Neuron (in vitro differentiated cells): ENCODE data around the gene CENPX.

Source experiments
- H2AFZ ChIP-seq: one replicate; pipeline ENCODE4 v1.6.1; 2013; ENCODE audit warnings: low read depth, mild to moderate bottlenecking, inconsistent platforms, low read length, moderate library complexity
- H3K27me3 ChIP-seq: one replicate; pipeline ENCODE4 v1.6.1; 2013; ENCODE audit warnings: low read length; ENCODE audit not compliant: insufficient read depth
- H3K36me3 ChIP-seq: one replicate; pipeline ENCODE4 v1.6.1; 2013; ENCODE audit warnings: low read length; ENCODE audit not compliant: insufficient read depth
- H3K4me1 ChIP-seq: one replicate; pipeline ENCODE4 v1.6.1; 2013; ENCODE audit warnings: low read length; ENCODE audit not compliant: insufficient read depth
- H3K4me3 ChIP-seq: 2 replicates; pipeline ENCODE4 v1.5.1; 2013; ENCODE audit warnings: mild to moderate bottlenecking, low read length, moderate library complexity
- H3K9me3 ChIP-seq: one replicate; pipeline ENCODE4 v1.6.1; 2013; ENCODE audit warnings: low read length

Gene CENPX

DNA sequence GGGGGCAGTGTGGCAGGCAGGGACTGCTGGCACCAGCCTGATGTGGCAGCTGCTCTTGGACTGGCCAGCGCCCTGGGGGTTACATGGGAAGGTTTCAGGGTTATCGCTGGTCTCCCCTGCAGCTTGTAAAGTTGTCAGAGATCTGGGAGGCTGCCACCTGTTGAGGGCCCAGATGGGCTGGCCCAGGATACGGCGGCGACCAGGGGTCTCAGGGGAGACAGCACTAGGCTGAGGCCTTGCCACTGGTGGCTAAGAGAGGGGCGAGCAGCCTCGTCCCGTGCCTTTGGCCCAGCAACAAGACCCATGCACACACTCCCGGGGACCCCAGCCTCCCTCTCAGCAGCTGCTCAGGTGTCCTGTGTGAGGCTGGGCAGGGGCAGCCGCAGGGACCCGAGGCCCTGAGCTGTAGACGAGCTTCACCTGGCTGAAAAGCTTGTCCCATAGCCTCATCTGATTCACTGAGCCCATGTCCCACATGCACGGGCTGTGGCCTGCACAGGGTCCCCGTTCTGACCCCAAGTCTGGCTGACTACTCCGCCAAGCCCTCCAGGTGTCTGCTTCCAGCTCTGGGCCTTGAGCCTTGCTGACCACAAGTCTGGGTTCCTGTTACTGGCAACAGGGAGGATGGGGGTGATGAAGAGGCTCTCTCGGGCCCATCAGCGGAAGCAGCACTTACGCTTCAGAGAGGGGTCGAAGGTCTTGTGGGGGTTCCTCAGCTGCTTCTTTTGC, 36.8 kb upstream of the CENPX start:
- H3K36me3 ChIP-seq = peaks cover 81% of the 10 kb centered on the region
- H3K4me1 ChIP-seq = no peaks in the 10 kb centered on the region
- no peaks in the 10 kb centered on the region for H3K27me3 ChIP-seq
- H2AFZ ChIP-seq = no peak overlapping the region
- no peaks in the 10 kb centered on the region for H3K9me3 ChIP-seq
- no peak overlapping the region for H3K4me3 ChIP-seq

DNA sequence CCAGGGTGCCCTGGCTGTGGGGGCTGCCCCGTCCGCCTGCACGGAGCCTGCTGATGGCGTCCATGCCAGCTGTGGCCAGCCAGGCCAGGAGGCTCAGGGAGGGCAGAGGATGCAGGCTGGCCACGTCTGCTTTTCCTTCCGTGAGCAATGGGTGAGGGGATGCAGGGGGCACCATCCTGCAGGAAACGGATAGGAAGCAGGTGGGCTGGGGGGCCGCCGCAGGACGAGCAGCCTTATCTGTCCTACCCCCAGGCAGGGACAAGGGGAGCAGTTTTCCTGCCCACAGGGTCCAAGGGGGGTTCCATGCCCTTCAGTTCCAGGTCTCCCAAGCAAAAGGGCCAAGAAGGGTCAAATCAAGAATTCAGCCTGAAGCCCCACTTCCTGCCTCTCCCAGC, 36.2 kb upstream of the CENPX start:
- no peaks in the 10 kb centered on the region for H3K4me1 ChIP-seq
- H3K9me3 ChIP-seq = no peaks in the 10 kb centered on the region
- H3K27me3 ChIP-seq = no peaks in the 10 kb centered on the region
- H2AFZ ChIP-seq = no peak overlapping the region
- peaks cover 83% of the 10 kb centered on the region for H3K36me3 ChIP-seq
- no peak overlapping the region for H3K4me3 ChIP-seq

DNA sequence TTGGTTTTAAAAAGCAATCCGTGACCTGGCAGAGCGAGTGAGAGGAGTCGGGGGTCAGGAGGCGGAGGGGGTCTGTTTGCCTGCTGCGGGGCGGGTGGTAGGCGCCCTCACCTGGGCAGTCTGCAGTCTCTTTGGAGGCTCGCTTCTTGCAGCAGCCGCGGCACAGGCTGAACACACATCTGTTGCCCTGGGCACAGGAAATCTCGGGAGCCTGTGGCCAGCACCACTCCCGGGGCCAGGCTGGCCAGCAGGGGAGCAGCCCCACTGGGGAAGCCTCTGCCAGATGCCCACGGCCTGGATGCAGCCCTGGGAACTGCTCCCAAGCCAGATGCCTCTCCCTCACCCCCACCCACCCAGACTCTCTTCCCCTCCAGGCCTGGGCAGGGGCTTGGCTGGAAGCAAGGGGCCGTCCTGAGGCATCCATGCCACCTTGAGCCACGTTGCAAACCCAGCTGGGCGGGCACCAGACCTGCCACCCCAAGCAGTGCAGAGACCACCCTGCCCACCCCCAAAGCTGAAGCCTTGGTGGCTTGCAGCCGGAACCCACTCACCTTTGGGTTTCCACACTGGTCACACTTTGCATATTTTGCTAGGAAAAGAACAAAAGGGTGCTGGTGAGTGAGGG, 35.7 kb upstream of the CENPX start:
- peaks cover 87% of the 10 kb centered on the region for H3K36me3 ChIP-seq
- H3K4me3 ChIP-seq = no peak overlapping the region
- no peaks in the 10 kb centered on the region for H3K4me1 ChIP-seq
- no peaks in the 10 kb centered on the region for H3K9me3 ChIP-seq
- no peaks in the 10 kb centered on the region for H3K27me3 ChIP-seq
- no peak overlapping the region for H2AFZ ChIP-seq

DNA sequence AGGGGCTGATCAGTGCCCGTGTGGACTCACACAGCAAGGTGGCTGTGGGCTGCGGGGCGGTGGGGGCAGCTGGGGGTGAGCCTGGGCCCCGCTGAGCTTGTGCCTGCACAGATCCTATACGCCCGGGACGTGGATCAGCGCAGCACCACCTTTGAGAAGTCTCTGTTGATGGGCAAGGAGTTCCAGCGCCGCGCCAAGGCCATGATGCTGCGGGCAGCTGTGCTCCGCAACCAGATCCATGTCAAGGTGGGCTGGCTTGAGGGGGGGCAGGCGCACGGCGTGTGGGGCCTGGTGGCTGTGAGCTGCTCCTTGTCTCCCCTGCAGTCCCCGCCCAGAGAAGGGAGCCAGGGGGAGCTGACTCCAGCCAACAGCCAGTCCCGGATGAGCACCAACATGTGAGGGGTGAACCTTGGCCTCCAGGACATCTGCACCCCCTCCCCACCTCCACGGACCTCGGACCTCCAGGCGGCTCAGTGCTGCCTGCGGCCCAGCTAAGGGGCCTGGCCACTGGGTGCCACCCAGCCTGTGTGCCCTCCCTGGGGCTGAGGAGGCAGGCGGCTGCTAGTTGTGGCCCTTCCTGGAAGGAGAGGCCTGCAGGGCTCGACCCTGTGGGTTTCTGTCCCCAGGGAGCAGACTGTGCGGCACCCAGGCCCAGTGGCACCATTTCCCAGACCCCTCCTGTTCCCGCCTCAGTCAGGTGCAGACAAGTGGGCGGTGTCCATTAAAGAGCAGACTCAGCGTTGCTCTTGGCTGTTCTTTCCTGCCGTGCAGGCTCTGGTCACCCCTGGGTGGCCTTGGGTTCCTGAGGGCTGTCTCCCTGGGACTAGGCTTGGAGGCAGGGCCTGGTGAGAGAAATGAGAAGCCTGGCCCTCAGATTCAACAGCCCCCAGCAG, 34.3 kb upstream of the CENPX start:
- Histone ChIP-seq H3K9me3 (no peaks in the 10 kb centered on the region), H2AFZ (no peak overlapping the region), H3K4me1 (peaks cover 11% of the 10 kb centered on the region), H3K27me3 (no peaks in the 10 kb centered on the region), H3K36me3 (peaks cover 77% of the 10 kb centered on the region), H3K4me3 (no peak overlapping the region)

DNA sequence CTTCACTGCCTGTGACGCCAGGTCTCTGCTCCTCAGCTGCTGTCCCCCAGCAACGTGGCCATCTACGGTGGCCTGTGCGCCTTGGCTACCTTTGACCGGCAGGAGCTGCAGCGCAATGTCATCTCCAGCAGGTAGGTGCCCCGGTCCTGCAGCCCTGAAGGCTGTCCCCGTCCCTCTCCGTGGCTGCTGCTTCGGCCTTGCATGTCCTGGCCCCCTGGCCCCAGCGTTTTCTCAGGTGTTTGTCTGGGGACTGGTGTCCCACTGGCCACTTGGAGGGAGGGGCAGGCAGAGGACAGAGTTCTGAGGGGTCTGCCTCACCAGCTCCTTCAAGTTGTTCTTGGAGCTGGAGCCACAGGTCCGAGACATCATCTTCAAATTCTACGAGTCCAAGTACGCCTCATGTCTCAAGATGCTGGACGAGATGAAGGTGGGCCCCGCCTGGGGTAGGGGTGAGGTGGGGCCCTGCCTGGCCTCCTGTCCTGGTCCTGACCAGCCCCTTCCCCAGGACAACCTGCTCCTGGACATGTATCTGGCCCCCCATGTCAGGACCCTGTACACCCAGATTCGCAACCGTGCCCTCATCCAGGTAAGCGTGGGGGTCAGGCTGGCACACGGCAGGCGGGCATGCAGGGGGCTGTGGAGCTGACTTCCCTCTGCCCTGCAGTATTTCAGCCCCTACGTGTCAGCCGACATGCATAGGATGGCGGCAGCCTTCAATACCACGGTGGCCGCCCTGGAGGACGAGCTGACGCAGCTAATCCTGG, 33.5 kb upstream of the CENPX start:
- peaks cover 70% of the 10 kb centered on the region for H3K36me3 ChIP-seq
- no peaks in the 10 kb centered on the region for H3K27me3 ChIP-seq
- H3K4me1 ChIP-seq = peaks cover 11% of the 10 kb centered on the region
- no peaks in the 10 kb centered on the region for H3K9me3 ChIP-seq
- H2AFZ ChIP-seq = no peak overlapping the region
- H3K4me3 ChIP-seq = no peak overlapping the region

DNA sequence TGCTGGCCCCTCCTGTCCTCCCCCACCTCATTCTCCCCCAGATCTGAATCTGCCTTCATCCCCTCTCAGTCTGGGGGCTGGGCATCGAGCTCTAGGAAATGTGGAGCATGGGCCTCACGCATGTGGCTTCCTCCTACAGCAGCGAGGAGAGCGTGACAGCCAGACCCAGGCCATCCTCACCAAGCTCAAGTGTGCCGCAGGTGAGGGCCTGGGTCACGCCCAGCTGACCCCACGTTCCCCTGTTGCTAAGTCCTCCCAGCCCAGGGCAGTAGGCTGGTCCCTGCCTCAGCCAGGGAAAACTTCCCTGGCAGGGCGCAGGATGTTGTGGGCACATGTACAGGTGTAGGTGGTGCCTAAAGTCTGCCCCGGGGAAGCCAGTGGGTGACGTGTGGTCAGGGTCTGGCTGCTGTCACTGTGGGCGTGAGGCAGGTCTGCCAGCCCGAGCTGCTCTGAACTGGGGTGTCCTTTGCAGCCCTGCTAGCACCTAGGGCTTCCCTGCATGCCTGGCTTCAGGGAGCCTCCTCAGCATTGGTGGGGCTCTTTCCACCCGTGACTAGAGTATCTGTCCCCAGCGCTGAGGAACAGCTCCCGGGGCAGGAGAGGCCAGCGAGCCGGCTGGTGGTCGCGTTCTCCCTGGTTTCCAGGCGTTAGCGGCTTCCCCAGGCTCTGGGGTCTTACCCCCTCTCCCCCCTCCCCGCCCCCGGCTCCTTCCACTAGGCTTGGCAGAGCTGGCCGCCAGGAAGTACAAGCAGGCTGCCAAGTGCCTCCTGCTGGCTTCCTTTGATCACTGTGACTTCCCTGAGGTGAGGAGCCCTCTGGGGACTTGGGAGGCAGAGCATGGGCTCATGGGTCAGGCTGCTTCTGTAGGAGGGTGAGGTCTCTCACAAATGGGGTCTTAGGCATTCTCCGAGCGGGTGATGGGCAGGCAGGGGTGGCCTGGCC, 32.6 kb upstream of the CENPX start:
- no peaks in the 10 kb centered on the region for H3K27me3 ChIP-seq
- H3K36me3 ChIP-seq = peaks cover 65% of the 10 kb centered on the region
- H3K9me3 ChIP-seq = no peaks in the 10 kb centered on the region
- H3K4me3 ChIP-seq = no peak overlapping the region
- no peak overlapping the region for H2AFZ ChIP-seq
- peaks cover 18% of the 10 kb centered on the region for H3K4me1 ChIP-seq

DNA sequence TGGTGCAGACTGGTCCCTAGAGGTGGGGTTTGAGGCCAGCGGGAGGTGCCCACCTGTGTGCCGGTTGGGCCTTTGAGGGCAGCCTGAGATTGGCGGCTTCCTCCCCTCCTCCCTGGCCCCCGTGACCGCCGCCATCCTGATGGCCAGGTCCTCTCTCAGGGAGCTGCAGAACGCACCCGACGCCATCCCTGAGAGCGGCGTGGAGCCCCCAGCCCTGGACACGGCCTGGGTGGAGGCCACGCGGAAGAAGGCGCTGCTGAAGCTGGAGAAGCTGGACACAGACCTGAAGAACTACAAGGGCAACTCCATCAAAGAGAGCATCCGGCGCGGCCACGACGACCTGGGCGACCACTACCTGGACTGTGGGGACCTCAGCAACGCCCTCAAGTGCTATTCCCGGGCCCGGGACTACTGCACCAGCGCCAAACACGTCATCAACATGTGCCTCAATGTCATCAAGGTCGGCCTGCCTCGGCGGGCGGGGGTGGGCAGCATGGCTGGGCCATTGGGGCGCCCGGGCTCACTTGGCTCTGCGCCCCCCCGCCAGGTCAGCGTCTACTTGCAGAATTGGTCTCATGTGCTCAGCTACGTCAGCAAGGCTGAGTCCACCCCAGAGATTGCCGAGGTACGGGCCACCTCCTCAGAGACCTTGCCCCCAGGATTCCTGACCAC, 31.8 kb upstream of the CENPX start:
- no peak overlapping the region for H2AFZ ChIP-seq
- no peaks in the 10 kb centered on the region for H3K9me3 ChIP-seq
- no peaks in the 10 kb centered on the region for H3K27me3 ChIP-seq
- peaks cover 19% of the 10 kb centered on the region for H3K4me1 ChIP-seq
- no peak overlapping the region for H3K4me3 ChIP-seq
- peaks cover 60% of the 10 kb centered on the region for H3K36me3 ChIP-seq

DNA sequence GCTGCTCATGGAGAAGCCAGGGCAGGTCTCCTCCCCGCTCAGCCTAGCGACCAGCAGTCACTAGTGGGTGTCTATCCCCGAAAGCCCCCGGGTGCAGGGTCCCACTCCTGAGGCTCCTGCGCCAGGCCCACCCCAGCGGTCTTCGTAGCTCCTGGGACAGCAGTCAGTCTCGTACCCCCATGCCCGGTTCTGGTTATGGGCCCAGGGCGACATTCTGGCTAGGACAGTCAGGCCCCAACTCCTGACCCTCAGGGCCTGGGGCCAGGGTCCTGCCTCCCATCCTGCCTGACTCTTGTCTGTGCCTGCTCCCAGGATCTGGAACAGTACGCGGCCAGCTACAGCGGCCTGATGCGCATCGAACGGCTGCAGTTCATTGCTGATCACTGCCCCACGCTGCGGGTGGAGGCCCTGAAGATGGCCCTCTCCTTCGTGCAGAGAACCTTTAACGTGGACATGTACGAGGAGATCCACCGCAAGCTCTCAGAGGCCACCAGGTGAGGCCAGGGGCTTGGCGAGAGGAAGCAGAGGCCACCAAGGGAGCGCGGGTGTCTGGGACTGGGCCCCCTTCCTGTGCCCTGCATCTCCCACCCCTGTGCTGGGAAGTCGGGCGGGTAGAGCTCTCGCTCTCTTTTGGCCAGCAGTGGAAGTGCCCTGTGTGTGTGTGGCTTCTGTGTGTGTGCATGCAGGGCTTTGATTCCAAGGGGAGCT, 31.0 kb upstream of the CENPX start:
- Histone ChIP-seq H2AFZ (no peak overlapping the region), H3K36me3 (peaks cover 60% of the 10 kb centered on the region), H3K4me1 (peaks cover 19% of the 10 kb centered on the region), H3K4me3 (peak overlapping the region; percentile 93), H3K27me3 (no peaks in the 10 kb centered on the region), H3K9me3 (no peaks in the 10 kb centered on the region)

DNA sequence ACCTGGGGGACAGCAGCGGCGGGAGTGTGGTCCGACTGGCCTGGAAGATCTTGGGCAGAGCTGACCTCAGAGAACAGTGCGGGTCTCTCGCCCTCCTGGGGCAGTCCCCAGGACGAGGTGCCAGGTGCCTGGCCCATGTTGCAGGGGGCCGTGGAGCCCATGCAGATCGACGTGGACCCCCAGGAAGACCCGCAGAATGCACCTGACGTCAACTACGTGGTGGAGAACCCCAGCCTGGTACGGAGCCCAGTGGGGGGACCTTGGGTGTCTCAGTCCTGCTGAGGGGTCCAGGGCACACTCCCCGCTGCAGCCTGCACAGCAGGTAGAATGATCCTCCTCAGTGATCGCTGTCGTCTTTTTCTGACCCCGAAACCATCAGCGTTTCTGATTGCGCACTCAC, 30.5 kb upstream of the CENPX start:
- Histone ChIP-seq H2AFZ (no peak overlapping the region), H3K4me1 (peaks cover 19% of the 10 kb centered on the region), H3K27me3 (no peaks in the 10 kb centered on the region), H3K36me3 (peaks cover 58% of the 10 kb centered on the region), H3K4me3 (peak overlapping the region; percentile 93), H3K9me3 (no peaks in the 10 kb centered on the region)

DNA sequence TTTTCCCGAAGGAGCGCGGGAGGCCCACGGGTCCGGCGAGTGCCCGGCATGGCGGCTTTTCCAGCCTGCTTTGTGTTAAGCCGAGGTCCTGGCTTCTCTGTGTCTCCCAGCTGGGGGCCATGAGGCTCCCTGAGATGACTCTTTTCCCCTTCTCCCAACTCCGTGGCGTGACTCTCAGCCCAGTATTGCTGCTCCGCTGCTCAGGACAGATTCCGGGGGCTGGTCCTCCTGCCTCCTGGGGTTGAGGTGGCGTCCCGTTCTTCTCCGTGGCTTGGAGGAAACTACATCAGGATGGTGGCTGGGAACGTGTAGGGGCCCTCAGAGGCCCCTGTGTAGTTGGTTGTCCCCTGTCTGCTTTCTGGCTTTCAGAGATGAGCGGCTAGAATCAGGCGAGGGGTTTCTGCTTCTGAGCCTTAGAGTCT, 30.0 kb upstream of the CENPX start:
- H3K9me3 ChIP-seq = no peaks in the 10 kb centered on the region

More for the DNA sequence above, 30.0 kb upstream of the CENPX start:
- Histone ChIP-seq H3K4me3 (peak overlapping the region; percentile 93), H3K27me3 (no peaks in the 10 kb centered on the region), H2AFZ (no peak overlapping the region), H3K36me3 (peaks cover 62% of the 10 kb centered on the region), H3K4me1 (peaks cover 19% of the 10 kb centered on the region)
